Measurements from ENCODE around the gene RAD23B. TPM values are rescaled to one million over a fixed set of nuclear protein-coding genes. Genes with fewer than 3 reads are reported as not detected.

Gene RAD23B
- total RNA-seq, 6 experiments from 2014 or later, result 86.9 to 110 (median 99.1) TPM

GRCh38 chr9:107288701-107289100 is 5.6 kb downstream of the RAD23B start:
- Histone ChIP-seq H3K36me3 (no peaks in the 10 kb centered on the region), H3K9me3 (no peaks in the 10 kb centered on the region), H3K27me3 (no peaks in the 10 kb centered on the region), H3K27ac (no peak overlapping the region), H3K4me1 (peaks cover 0 to 78% (median 28%) of the 10 kb centered on the region in 4 donors), H3K4me3 (no peak overlapping the region)
- intact Hi-C loops (cut with DNase I), result no loop called here
- ATAC-seq (no peak), DNase-seq (no peak)
- no peak for TF ChIP-seq CTCF (IDR thresholded peaks at IDR 0.05)
- no peak for TF ChIP-seq POLR2A (IDR thresholded peaks at IDR 0.05)
- WGBS (ENCODE audit: insufficient coverage, low coverage, low lambda C conversion rate, missing lambda C conversion rate), result 67% methylated on average over 1 of the region's 1 CpG

GRCh38 chr9:107290619-107291018 is 7.5 kb downstream of the RAD23B start:
- Histone ChIP-seq H3K4me3 (no peak overlapping the region), H3K27ac (no peak overlapping the region), H3K4me1 (peaks cover 0 to 93% (median 34%) of the 10 kb centered on the region in 4 donors), H3K36me3 (no peaks in the 10 kb centered on the region), H3K9me3 (no peaks in the 10 kb centered on the region), H3K27me3 (no peaks in the 10 kb centered on the region)
- no peak for DNase-seq
- TF ChIP-seq CTCF (IDR thresholded peaks at IDR 0.05), result no peak
- TF ChIP-seq POLR2A (IDR thresholded peaks at IDR 0.05), result no peak
- intact Hi-C loops (cut with DNase I), result no loop called here
- no peak for ATAC-seq
- 34% methylated on average over 7 of the region's 7 CpGs for WGBS (ENCODE audit: insufficient coverage, low coverage, low lambda C conversion rate, missing lambda C conversion rate)

- no peak overlapping the region for H3K4me3 ChIP-seq
- intact Hi-C loops (cut with DNase I), result no loop called here
- H3K27ac ChIP-seq, result no peak overlapping the region
- no peaks in the 10 kb centered on the region for H3K36me3 ChIP-seq
- 8% methylated on average over 1 of the region's 1 CpG for WGBS (ENCODE audit: insufficient coverage, low coverage, low lambda C conversion rate, missing lambda C conversion rate)
- no peaks in the 10 kb centered on the region for H3K27me3 ChIP-seq
- no peak for TF ChIP-seq POLR2A (IDR thresholded peaks at IDR 0.05)
- TF ChIP-seq CTCF (IDR thresholded peaks at IDR 0.05), result no peak
- no peaks in the 10 kb centered on the region for H3K9me3 ChIP-seq
- H3K4me1 ChIP-seq, result peaks cover 0 to 97% (median 29%) of the 10 kb centered on the region in 4 donors
- DNase-seq (no peak), ATAC-seq (no peak)
Measured at GRCh38 chr9:107292821-107293542, 9.9 kb downstream of the RAD23B start.

GRCh38 chr9:107293543-107294085 is 10.5 kb downstream of the RAD23B start:
- H3K27ac ChIP-seq, result no peak overlapping the region
- intact Hi-C loops (cut with DNase I), result no loop called here
- WGBS (ENCODE audit: insufficient coverage, low coverage, low lambda C conversion rate, missing lambda C conversion rate), result 48% methylated on average over 6 of the region's 6 CpGs
- TF ChIP-seq POLR2A (IDR thresholded peaks at IDR 0.05) (no peak), CTCF (IDR thresholded peaks at IDR 0.05) (no peak)
- H3K4me3 ChIP-seq, result no peak overlapping the region
- H3K9me3 ChIP-seq, result no peaks in the 10 kb centered on the region
- no peaks in the 10 kb centered on the region for H3K27me3 ChIP-seq
- no peaks in the 10 kb centered on the region for H3K36me3 ChIP-seq
- peaks cover 0 to 92% (median 25%) of the 10 kb centered on the region in 4 donors for H3K4me1 ChIP-seq
- no peak for DNase-seq
- no peak for ATAC-seq

Data from right lobe of liver (tissue), 6 donors.